ENCODE results near the gene EGFR.

DNA sequence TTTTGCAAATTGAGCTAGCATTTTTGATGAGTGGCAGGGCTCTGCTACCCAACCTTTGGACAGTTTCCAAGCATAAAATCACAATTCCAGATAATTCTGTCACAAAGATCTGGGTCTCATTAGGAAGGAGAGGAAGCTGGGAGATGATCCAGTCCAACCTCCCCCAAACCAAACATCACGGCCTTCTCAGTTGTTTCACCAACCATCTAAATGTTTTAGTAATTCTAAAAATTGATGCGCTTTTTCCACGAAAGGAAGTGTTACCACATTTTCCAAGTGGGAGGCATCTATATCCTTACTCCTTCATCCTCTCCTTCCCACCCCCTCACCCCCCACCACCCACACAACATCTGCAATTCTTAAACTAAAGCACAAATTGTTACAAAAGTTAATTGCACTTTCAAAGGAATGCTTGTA is 108.3 kb downstream of the EGFR start:
- TF ChIP-seq, protein P1, sequence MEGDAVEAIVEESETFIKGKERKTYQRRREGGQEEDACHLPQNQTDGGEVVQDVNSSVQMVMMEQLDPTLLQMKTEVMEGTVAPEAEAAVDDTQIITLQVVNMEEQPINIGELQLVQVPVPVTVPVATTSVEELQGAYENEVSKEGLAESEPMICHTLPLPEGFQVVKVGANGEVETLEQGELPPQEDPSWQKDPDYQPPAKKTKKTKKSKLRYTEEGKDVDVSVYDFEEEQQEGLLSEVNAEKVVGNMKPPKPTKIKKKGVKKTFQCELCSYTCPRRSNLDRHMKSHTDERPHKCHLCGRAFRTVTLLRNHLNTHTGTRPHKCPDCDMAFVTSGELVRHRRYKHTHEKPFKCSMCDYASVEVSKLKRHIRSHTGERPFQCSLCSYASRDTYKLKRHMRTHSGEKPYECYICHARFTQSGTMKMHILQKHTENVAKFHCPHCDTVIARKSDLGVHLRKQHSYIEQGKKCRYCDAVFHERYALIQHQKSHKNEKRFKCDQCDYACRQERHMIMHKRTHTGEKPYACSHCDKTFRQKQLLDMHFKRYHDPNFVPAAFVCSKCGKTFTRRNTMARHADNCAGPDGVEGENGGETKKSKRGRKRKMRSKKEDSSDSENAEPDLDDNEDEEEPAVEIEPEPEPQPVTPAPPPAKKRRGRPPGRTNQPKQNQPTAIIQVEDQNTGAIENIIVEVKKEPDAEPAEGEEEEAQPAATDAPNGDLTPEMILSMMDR (IDR thresholded peaks at IDR 0.05): no peak
- no peak for TF ChIP-seq POLR2A (IDR thresholded peaks at IDR 0.05)

Data from heart left ventricle (tissue), 13 donors.